Fibroblast of skin of left quadriceps (primary cell): Measurements from ENCODE around the gene PMIS2.

Experiments
- DNase-seq, 2 experiments: peaks; one replicate each; pipeline ENCODE4 v3.0.0-alpha.2; 2013; ENCODE audit warnings: low read depth in 2 of 2

Gene PMIS2

DNA sequence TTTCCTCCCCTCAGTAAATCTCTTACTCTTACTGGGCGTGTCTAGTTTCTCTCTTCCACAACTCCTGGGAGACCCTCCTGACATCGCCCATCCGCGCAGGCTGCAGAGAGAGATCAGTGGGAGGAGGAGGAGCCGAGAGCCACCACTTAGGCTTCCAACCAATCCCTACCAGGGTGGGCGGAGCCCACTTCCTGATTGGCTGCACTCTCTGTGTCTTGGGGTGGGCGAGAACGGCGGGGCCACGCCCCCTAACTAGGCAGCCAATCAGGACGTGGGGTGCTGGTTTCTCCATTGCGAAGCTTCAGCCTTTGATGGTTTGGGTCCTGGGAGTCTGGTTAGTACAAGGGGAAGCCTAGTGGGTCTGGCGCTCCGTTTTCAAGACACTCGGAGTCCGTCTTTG lies at the start of gene PMIS2:
Gene PMIS2, plus strand, starts transcription at position 326 of the 400 bp plus-strand sequence. CDS start 87 bp downstream, outside the sequence.
- DNase-seq, result no peak

DNA sequence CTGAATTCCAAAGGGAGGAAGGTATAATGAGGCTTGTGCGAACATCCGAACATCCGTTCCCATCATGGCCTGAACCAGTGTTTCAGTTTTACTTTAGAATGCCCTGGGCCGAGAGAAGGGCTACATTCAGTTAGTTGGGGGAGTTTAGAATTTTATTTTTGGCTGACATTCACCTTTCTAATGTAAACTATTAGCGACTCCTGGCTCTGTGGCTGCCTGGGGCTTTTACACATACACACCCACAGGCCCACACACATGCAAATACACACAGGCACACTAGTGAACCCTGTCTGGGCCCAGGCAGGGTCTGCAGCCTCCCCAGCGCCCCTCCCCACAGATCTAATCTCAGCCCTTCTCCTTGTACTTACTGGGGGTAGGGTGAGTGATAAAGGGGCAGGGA lies 46.7 kb upstream of the PMIS2 start:
- no peak for DNase-seq

- no peak for DNase-seq
These were observed 46.1 kb upstream of the PMIS2 start for GRCh38 chr19:35539850-35540249.

DNA sequence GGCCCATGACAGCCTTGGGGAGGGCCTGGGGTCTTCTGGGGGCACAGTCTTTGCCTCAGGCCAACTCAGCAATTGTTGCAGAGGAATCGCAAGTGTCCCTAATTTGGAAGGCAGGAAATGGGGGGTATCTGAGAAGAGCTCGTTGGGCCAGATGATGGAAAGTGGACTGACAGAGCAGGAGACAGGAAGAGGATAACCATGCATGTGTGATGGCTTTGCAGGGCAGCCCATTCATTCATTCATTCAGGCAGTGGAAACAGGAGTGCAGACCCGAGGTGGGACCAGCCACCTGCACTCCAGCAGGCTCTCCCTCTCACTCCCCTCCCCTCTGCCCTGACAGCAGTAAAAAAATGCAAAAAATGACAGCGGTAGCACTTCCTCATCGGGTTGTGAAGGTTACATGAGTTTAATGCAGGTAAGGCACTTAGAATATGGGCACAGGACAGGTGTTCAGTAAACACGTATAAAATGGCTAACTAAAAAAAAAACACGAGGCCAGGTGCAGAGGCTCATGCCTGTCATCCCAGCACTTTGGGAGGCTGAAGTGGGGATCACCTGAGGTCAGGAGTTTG lies 45.5 kb upstream of the PMIS2 start:
- no peak for DNase-seq

- no peak for DNase-seq
These were observed 43.8 kb upstream of the PMIS2 start for GRCh38 chr19:35542209-35542608.

DNA sequence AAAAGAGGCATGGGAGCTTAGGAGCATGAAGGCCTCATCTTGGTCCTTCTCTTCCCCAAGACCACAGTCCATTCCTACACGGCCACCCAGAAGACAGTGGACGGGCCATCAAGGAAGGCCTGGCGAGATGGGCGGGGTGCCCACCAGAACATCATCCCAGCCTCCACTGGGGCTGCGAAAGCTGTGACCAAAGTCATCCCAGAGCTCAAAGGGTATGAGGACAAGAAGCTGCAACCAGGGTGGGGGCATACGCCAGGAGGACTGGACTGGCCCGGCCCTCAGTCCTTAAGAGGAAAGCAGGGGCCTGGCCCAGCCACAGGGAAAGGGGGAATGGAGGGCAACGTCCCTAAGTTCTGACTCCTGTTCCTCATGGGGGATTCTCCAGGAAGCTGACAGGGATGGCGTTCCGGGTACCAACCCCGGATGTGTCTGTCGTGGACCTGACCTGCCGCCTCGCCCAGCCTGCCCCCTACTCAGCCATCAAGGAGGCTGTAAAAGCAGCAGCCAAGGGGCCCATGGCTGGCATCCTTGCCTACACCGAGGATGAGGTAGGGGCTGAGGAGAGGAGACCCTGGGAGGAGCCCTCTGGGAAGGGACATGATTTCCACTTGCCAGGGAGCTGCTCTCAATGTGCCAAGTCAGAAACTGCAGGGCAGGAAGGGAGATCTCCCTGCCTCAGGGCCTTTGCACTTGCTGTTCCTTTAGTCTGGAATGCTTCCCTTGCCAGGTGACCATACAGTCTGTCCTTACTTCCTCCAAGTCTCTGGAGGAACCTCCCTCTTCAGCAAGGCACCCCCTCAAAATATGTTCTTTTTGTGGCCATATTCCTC lies 42.5 kb upstream of the PMIS2 start:
- no peak for DNase-seq

GRCh38 chr19:35544110-35544802 lies 41.7 kb upstream of the PMIS2 start:
- DNase-seq, result no peak

- DNase-seq, result peak; percentile 63 to 70
These were observed 40.7 kb upstream of the PMIS2 start, which contains the start of gene TMEM147 for GRCh38 chr19:35545001-35545854. TMEM147 (plus strand) TSS chr19:35545626; CDS start chr19:35545740, 114 bp downstream.

DNA sequence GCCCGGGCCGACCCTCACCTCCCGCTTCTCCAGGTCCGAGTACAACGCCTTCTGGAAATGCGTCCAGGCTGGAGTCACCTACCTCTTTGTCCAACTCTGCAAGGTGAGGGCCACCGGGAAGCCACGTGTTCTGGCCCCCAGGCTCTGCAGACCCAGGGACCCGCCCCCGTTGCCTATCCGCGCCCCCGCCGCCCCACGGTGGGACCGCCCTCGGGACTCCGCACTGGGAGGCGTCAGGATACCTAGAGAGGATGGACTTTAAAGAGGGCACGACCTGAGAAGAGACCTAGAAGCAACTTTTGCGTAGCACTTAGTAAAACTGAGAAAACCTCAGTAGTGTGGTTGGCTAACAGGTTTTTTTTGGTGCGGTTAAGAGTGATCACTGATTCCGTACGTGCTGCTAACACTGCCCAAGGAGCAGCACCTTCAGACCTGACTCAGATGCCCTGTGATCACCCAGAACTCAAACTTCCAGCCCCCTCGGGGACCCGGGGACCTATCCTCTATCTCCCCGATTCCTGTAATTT lies 40.1 kb upstream of the PMIS2 start:
- DNase-seq, result no peak

DNA sequence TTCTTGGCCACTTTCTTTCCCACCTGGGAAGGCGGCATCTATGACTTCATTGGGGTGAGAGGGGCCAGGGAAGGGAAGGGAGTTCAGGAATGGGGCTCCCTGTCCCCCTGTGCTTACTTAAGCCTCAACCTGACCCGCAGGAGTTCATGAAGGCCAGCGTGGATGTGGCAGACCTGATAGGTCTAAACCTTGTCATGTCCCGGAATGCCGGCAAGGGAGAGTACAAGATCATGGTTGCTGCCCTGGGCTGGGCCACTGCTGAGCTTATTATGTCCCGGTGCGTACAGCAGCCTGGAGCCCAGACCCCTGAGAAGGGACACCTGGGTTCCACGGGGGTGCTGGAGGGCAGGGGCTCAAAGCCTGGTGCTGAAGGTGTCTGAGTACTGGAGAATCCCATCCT lies 39.4 kb upstream of the PMIS2 start:
- no peak for DNase-seq

DNA sequence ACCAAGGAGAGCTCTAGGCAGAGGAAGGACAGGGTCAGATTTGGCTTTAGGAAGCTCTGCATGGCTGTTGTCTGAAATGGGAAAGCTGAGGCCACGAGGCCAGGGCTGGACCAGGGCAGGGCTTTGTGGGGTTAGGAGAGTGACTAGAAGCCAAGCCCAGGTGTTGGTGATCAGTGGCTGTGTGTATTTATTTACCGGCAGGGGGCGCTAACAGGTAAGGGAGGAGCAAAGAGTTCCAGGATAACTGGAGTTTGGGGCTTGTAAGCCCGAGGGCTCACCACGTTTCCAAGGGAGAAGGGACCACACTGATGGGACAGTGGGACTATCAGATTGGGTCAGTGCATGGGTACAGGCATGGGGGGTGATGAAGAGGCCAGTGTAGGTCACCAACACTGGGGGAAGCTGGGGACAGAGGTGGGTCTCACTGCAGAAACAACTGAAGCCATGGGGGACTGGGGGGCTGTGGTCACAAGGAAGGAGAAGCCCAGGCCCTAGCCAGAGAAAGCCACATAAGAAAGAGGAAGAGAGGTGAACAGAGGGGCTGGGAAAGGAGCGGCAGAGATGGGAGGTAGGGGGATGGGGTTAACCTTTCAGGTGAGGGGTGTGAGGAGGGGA lies 36.7 kb upstream of the PMIS2 start:
- DNase-seq, result peak; percentile 39 to 49

DNA sequence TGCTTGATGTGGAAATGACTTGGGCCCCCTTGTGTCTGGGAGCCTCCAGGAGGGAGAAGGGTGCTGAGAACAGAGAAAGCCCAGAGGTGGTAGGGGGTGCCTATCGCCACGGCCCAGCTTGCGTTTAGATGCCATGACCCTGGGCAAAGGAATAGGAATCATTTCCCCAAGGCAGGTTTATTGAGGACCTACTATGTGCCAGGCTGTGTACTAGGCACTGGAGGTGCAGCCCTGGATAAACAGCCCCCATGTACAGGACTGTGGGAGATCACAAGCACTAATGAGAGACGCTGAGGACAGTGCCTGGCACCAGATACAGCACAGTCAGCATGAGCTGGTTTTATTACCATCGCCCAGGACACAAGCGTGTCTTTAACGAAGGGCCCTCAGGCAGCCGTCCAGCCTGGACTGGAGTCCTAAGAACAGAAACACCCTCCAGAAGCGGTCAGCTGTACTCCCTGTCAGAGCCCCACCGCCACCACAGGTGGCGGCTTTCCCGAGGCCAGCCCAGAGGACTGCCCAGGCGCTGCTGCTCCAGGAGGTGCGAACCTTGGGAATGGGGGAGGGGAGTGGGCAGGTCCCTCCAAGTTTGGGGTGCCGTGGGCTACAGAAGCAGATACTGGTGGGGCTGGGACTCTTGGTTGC lies 36.0 kb upstream of the PMIS2 start:
- DNase-seq, result no peak

GRCh38 chr19:35551091-35551810 lies 34.7 kb upstream of the PMIS2 start:
- no peak for DNase-seq

DNA sequence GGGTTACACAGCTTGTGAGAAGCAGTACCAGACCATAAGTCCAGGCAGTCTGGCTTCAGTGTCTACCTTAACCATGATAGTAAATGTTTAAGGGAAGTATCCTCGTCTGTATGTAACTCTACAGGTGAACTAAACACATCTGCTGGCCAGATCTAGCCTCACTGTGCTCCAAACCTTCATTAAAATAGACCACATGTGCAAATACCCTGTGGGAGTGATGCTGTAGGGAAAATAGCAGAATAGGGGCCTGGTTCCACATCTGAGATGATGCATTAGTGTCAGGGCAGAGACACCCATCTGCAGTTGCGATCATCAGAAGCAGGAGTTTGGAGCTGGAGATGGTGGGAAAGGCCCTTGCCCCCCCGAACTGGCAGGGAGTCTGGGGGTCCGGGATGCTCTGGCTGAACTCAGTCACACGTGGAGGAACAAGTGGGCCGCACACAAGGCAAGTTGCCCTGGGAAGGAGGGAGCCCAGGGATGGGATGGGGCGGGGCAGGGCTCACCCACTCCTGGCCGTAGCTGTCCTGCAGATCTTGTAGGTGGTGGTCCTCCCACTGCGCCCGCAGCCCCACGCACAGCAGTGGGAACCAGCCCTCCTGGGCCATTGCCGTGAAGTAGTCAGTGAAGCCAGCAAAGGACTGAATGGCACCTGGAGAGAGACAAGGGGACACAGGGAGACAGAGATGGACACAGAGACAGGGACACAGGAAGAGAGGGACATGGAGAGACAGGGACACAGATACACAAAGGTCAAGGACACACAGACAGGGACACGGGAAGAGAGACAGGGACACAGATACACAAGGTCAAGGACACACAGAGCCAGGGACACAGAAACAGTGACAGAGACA lies 33.2 kb upstream of the PMIS2 start:
- DNase-seq, result no peak

- no peak for DNase-seq
These were observed 32.5 kb upstream of the PMIS2 start for GRCh38 chr19:35553385-35554000.

- no peak for DNase-seq
These were observed 31.9 kb upstream of the PMIS2 start for GRCh38 chr19:35554076-35554475.

- no peak for DNase-seq
These were observed 30.5 kb upstream of the PMIS2 start for GRCh38 chr19:35555301-35556005.
